ENCODE measurements around the gene PCBP1.
"Not testable (repeated sequence)": the region's sequence is repeated elsewhere in the genome, so short reads cannot be mapped to it uniquely, and the experiment has no call there.

The PCBP1 gene

DNA sequence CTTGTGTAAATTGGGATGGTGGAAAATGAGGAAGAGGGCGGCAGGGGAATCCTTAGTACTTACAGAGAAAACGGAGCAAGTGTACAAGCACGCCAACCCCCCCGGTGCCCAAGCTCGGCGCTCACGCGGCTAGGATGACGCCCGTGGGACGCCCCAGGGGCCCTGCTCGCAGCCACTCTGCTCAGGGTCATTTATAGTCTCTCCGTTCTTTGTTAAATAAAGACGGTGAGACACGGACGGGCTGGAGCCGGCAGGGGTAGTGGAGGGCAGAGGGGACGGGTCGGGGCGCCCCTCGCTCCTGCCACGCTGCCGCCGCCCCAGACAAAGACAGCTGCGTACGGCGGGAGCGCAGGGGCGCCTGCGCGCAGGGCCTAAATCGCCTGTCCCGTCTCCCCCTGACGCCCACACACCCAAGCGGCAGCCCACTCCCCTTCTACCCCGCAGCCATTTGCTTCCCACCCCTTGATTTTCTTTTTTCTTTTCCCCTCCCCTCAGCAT, 37.8 kb downstream of the PCBP1 start:
- DNase-seq (ENCODE audit: low read depth in 2 of 2), result peak in 1 of 2 donors; percentile 43

- no peak for DNase-seq (ENCODE audit: low read depth in 2 of 2)
Observed at GRCh38 chr2:70125498-70125898, 38.2 kb downstream of the PCBP1 start.

DNA sequence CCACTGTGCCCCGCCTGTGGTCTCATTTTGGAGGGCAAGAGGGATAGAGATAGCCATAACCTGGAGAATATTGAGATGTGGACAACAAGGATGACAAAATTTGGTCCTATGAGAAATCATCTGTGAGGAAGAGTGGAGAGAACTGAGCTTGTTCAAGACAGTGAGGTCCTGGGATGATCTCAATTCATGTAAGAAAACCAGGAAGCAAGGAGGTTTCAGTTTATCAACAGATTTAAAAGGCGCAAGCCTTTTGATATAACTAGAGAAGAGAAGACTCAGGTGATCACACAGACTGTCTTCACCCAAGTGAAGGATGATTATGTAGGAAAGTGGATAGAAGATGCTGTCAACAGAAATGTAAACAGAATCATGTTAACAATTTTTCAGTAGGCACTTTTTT, 39.1 kb downstream of the PCBP1 start:
- DNase-seq (ENCODE audit: low read depth in 2 of 2), result no peak

DNA sequence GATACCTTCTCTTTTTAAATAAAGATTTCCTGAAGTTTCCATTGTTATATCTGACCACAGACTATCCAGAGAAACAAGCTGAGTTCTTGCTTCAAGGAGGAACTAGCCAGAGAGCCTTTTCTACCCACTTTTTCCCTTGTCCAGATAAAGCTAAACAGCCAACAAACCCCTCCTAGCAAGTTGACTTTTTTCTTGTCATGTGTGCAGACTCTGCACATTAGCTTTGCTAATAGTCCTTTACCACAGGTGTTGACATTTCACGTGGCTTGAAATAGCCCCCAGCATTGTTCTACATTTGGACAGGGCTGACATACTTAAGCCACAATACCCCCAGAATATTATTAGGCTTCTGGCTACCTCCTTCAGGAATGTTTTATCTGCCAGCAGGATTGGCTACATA, 40.7 kb downstream of the PCBP1 start:
- no peak for DNase-seq (ENCODE audit: low read depth in 2 of 2)

DNA sequence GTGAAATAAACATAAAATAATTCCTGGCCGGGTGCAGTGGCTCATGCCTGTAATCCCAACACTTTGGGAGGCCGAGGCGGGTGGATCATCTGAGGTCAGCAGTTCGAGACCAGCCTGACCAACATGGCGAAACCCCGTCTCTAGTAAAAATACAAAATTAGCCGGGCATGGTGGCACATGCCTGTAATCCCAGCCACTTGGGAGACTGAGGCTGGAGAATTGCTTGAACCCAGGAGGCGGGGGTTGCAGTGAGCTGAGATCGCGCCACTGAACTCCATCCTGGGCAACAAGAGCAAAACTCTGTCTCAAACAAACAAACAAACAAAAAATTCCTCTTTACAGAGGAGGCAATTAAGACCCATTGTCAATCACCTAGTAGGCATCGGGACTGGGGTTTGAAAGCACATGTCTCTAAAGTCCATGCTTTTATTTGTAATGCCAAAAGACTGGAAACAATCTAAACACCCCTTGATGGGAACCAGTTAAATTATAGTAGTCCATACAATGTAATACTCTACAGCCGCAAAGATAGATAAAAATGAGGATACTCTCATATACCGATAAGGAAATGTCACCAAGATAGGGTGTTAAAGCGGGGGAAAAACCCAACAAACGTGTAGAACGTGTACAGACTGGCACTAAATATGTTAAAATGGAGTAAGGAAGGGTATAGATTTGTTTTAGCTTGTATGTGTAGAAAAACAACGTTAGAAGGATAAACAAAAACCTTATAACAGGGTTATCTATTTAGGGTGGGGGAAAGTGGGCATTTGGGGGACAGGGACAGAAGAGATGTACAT, 44.3 kb downstream of the PCBP1 start:
- DNase-seq (ENCODE audit: low read depth in 2 of 2), result not testable (repeated sequence)

GRCh38 chr2:70132244-70133126, 45.2 kb downstream of the PCBP1 start:
- DNase-seq (ENCODE audit: low read depth in 2 of 2), result no peak

GRCh38 chr2:70133127-70133452, 45.8 kb downstream of the PCBP1 start:
- DNase-seq (ENCODE audit: low read depth in 2 of 2), result no peak

DNA sequence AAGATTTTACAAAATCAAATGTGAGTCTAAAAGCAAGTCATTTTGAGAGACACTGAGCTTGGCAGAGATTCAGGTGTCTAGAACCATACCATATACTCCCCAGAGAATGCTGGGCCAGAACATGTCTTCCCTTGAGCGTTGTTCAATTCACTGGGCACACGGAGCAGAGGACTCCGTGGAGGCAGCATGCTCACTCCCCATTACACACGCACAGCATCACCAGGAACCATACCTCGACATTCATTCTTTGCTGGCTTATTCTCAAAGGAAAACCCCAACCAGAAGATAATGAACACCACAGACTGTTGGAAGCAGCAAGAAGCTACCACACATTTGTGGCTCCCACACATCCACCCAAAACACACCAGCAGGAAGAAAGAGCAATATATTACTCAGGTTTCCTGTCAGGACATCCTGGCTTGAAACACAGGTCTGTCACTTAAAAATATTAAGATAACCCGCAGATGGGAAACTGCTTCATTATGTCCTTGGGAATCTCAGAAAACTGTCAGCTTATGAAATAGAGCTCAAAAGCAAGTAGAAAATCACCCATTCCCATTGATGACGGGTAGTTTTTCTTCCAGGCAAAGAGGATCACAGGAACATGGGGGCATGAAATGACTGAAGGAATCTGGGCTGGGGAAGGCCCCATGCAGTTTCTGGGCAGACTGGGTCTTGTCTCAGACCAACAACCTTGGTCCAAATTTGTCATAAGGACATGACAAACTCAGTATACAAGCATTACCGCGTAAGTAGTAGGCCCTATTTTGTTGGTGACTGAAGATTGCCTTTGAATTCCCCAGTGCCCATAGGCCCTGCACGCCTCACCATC, 46.4 kb downstream of the PCBP1 start:
- DNase-seq (ENCODE audit: low read depth in 2 of 2), result no peak

GRCh38 chr2:70134323-70134983, 47.2 kb downstream of the PCBP1 start:
- DNase-seq (ENCODE audit: low read depth in 2 of 2), result not testable (repeated sequence)
